GM21786 (cell line): ENCODE measurements around the gene ZNF138.
"Not testable (repeated sequence)": the region's sequence is repeated elsewhere in the genome, so short reads cannot be mapped to it uniquely, and the experiment has no call there.

Experiments
- ATAC-seq: cut with Tn5 transposase; IDR thresholded peaks from one replicate; pipeline ENCODE4 v1.9.1; 2021; ENCODE audit not compliant: unreplicated experiment

ZNF138 gene

DNA sequence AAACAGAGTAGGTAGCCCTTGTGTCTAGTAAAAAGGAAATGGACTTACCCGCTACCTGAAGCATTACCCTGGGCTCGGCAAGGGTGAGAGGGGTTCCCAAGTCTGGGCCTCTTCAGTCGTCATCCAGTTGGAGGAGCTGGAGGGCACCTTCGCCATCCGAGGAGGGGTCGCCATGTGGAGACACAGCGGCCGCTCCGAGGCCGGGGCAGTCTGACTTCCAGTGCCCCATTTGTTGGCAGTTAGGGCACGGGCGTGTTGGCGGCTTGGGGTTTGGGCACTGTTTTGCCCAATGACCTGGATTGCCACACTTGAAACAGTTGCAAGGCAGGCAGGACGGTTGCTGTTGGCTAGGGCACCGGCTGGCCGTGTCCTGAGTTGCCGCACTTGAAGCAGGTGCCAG lies 43.8 kb downstream of the ZNF138 start:
- not testable (repeated sequence) for ATAC-seq

DNA sequence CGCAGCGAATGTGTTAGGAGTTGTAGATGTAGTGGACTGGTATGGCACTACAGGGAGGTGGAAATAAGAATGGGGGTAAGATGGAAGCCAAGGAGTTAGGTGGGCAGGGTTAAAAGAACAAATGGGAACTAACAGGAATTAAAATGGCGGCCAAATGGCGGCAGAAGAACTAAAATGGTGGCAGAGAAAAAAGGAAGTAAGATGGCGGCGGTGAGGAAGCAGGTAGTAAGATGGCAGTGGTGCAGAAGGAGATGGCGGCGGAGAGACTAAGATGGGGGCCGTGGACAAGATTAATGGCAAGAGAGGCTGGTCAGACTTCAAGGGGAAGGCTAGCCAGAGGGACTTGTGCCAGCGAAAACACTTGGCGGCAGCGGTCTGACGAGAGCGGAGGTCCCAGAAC lies 44.5 kb downstream of the ZNF138 start:
- ATAC-seq = no peak

DNA sequence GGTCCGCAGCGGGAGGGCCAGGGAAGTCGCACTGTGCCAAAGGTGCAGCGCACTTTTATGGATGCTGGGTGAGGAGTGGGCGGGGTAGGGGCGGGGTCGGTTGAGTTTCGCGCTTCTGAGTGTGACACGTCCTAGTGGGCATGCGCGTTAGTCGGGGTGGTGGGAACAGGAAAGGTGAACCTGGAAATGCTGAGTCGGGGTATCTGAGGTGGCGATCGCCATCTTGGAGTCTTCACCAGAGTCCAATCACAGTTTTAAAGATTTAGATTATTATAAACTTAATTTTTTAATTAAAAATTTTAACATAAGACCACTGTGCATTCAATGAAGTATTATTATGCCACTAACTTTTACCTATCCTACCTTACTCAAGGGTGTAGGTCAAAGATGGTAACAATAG lies 45.7 kb downstream of the ZNF138 start:
- no peak for ATAC-seq

DNA sequence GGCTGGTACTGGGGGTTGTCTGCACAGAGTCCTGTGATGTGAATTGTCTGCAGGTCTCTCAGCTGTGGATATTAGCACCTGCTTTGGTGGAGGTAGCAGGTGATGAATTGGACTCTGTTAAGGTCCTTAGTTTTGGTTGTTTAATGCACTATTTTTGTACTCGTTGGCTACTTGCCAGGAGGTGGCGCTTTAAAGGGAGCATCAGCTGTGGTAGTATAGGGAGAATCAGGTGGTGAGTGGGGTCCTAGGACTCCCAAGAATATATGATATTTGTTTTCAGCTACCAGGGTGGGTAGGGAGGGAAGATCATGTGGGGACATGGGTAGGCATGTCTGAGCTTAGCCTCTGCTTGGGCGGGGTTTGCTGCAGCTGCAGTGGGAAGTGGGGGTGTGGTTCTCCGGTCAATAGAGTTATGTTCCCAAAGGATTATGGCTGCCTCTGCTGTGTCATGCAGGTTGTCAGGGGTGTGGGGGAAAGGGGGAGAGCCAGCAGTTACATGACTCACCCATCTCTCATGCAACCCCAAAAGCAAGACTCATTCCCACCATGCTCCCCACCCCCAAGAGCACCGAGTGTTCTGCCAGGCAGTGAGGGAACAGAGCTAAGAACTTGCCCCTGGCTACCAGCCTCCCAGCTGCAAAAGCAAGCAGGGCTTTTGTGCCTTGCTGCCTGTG lies 55.2 kb downstream of the ZNF138 start:
- no peak for ATAC-seq

DNA sequence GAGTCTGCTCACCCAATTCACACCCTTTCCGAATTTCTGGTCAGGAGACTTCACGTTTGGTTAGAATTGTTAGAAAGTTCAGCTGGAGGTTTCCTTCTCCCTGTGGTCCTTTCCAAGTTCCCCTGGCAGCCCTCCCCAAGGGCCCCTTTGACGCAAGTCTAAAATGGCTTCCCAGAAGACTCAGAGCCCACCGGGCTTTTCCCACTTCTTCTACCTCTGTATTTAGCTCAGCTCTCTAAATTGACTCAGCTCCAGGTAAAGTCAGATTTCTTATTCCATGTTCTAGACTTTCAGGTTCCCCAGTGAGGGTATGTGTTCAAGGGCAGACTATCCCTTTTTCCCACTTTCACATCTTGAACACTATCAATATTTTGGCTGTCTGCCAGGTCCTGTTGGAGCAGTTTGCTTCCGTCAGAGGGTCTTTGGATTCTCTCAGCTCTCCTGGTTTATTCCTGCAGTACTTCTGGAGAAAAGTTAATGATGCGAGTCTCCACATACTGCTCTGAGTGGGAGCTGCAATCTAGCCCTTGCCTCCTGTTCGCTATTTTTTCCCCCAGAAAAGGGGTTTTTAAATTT lies 55.8 kb downstream of the ZNF138 start:
- no peak for ATAC-seq

DNA sequence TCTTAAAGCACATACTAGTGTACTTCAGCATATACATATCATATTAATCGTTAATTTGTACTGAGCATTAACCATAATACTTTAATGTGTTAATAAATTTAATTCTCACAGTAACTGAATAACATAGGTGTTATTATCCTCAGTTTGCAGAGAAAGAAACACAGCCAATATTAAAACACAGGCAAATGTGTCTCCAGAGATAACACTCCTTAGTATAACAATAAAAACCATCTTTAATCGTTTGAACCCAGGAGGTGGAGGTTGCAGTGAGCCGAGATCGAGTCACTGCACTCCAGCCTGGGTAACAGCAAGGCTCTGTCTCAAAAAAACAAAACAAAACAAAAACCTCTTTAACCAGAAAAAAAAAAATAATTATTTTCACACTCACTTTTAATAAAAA lies 59.5 kb downstream of the ZNF138 start:
- no peak for ATAC-seq

DNA sequence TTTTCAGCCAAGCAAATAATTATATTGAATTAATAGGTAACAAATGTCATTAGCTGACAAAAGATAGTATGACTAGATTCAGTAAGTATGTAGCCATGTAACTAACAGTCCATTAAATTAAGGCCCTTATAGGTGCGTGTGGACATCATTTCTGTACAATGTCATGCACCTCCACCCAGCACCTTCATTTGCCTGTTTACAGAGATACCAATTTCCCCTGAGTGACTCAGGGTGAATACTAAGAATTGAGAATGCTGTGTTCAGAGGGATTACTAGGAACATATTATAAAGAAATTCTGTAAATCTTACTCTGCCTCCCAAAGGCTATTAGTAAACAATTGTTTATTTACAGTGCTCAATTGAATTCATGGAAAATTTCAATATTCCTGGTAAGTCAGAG lies 60.7 kb downstream of the ZNF138 start:
- no peak for ATAC-seq

DNA sequence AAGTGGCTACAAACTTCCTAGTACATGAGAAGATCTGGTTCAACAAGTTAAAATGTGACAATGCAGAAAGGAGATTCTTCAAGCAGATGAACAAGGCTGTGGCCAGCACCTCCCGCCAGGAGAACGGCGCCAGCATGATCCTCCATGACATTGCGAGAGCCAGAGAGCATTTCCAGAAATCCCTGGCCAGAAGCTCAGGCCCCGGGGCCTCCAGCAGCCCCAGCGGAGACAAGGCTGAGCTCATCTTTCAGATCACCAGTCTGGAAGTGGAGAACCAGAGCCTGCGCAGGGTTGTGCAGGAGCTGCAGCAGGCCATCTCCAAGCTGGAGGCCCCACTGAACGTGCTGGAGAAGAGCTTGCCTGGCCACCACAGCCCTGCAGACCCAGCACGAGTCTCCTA lies 68.8 kb downstream of the ZNF138 start:
- ATAC-seq = no peak

DNA sequence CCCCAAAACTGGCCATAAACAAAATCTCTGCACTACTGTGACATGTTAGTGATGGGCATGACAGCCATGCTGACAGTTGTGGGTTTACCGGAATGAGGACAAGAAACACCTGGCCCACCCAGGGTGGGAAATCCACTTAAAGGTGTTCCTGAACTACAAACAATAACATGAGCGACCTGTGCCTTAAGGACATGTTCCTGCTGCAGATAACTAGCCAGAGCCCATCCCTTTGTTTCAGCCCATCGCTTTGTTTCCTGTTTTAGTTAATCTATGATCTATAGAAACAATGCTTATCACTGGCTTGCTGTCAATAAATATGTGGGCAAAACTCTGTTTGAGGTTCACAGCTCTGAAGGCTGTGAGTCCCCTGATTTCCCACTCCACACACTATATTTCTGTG lies 69.3 kb downstream of the ZNF138 start:
- not testable (repeated sequence) for ATAC-seq

DNA sequence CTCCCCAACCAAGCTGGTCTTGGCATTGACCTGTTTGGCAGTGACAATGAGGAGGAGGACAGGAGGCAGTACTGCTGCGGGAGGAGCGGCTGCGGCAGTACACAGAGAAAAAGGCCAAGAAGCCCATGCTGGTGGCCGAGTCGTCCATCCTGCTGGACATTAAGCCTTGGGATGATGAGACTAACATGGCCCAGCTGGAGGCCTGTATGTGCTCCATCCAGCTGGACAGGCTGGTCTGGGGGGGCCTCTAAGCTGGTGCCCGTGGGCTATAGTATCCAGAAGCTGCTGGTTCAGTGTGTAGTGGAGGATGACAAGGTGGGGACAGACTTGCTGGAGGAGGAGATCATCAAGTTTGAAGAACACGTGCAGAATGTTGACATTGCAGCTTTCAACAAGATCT lies 69.7 kb downstream of the ZNF138 start:
- ATAC-seq = no peak

DNA sequence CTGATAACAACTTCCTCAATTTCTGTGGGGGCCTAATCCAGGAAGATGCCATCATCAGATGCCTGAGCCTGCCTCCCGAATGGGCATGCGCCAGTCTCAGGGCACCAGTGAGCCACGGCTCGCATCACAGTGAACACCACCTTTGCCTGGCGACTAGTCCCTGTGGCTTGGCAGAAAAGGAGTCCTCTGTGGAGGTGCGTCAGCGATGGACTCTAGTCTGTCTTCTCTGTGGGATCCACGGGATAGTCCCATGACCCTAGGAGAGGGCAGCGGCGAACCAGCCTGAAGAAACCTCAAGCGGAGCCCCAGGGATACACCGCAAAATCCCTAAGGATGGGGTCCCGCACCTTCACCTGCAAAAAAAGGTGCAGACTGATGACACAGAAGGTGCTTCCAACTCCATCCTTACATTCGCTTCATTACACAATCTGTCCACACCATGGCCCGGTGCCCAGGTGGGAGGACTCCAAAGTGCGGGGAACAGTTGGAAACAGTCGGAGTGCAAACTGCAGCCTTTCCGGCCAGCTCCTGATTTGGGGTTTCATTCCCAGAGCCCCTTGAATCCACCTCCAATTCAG lies 73.7 kb downstream of the ZNF138 start:
- no peak for ATAC-seq

DNA sequence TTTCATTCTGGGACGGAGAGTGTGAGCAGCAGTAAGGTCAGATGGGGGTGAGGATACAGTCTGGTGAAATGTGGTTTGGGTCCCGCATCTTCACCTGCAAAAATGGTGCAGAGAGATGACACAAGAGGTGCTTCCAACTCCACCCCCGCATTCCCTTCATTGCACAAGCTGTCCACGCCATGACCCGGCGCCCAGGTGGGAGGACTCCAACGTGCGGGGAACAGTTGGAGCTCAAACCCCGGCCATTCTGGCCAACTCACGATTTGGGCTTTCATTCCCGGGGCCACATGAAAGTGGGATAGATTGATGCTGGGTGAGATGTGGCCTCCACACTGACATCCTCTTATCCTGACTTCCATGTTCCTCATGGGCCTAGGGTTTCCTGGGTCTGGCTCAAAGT lies 74.3 kb downstream of the ZNF138 start:
- no peak for ATAC-seq

DNA sequence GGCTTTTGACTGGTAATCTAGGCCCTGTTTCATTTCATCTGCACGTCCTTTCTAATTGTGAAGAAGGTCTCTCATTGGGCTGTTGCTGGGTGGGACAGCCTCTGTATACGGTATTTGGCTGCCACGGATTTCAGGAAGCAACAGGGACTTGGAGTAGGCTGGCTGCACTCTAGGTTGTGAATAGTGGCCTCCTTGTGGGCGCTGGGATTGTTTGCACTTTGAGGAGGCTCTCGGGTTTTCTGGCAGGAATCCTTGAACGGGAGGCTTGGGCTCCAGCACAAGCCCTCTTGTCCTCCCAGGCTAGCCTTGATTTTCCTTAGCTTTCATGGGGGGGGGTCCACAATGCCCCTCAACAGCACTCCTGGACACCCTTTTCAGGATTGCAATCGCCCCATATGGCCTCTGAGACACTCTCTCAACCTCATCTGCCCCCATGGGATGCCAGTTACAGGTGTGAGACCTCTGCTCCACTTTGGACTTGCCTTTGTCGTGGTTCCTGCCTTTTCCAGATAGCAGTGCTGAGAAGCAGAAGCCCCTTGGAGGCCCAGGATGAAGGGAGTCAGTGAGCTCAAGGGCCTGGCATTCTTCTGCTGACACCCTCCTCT lies 75.0 kb downstream of the ZNF138 start:
- ATAC-seq = no peak

DNA sequence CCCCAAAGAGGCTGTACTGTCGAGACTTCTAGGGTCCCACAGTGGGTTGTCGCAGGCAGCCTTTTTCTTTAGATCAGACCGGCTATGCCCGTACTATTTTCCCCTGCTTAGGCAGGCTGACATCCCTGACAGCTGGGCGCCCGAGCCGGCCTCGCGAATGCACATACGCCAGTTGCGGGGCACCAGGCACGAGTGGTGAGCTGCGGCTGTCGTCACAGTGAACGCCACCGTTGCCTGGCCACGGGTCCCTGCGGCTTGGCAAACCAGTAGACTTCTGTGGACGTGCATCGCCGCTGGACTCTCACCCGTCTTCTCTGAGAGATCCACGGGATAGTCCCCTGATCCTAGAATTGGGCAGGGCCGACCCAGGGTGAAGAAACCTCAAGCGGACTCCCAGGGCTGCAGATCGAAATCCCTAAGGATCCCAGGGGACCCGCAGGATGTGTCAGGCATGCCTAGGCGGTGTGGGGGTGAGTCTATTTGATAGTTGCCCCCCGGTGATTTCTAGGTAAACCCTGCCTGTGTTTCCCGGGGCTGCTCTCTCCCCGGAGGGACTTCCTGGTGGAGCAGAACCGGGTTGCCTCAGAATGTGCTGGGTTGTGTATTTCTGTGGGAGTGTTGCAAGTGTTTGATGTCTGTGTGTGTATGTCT lies 75.8 kb downstream of the ZNF138 start:
- ATAC-seq = no peak

DNA sequence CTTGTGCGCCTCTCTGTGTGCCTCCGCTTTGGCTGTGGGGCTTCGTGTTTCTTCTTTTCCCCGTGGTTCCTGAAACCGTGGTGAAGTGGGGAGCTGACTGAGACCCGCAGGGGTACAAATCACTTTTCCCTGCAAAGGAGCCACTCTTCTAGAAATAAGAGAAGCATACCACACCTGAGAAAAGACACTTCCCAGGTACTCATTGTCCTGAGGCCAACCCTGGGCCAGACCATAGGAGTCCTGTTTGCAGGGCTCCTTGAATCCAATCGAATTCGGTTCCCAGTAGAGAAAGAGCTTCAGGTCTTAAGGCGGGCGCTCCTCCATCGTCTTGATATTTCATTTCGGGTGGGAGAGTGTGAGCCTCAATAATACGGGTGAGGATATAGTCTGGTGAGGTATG lies 76.4 kb downstream of the ZNF138 start:
- no peak for ATAC-seq

DNA sequence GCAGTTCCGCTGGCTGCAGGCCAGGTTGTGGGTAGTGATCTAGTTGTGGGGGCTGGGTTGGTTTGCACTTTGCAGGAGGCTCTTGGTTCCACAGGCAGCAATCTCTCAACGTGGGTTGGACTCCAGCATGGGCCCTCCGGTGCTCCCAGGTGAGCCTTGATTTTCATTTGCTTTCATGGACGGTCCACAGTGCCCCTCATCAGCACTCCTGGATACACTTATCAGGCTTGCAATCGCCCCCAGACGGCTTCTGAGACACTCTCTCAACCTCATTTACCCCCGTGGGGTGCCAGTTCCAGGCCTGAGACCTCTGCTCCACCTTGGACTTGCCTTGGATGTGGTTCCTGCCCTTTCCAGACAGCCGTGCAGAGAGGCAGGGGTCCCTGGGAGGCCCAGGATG lies 77.5 kb downstream of the ZNF138 start:
- no peak for ATAC-seq

DNA sequence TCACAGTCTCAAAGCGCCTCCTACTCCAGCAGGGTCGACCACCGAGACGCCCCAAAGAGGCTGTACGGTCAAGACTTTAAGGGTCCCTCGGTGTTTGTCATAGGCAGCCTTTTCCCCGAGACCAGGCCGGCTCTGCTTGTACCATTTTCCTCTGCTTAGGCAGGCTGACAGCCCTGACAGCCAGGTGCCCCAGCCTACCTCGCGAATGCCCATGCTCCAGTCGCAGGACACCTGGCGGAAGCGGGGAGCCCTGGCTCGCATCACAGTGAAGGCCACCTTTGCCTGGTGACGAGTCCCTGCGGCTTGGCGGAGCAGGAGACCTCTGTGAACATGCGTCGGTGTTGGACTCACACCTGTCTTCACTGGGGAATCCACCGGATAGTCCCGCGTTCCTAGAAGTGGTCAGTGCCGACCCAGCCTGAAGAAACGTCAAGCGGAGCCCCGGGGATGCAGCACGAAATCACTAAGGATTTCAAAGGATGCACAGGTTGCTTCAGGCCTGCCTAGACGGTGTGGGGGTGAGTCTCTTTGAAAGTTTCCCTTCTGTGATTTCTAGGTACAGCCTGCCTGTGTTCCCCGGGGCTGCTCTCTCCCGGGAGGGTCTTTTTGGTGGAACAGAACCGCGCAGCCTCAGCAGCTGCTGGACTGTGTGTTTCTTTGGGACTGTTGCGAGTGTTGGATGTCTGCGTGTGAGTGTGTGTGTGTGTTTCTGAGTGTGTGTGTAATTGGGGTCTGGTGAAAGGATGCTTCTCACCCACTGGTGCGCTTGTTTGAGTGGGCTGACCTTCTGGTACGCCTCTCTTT lies 78.3 kb downstream of the ZNF138 start:
- ATAC-seq = no peak

DNA sequence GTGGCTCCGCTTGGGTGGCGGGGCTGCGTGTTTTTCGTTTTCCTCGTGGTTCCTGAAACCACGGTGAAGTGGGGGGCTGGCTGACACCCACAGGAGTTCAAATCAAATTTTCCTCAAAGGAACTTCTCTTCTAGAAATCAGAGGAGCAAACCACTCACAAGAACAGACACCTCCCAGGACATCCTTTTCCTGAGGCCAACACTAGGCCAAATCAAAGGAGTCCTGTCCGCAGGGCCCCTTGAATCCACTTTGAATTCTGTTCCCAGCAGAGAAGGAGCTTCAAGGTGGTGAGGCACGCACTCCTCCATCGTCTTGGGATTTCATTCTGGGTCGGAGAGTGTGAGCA lies 78.9 kb downstream of the ZNF138 start:
- no peak for ATAC-seq

DNA sequence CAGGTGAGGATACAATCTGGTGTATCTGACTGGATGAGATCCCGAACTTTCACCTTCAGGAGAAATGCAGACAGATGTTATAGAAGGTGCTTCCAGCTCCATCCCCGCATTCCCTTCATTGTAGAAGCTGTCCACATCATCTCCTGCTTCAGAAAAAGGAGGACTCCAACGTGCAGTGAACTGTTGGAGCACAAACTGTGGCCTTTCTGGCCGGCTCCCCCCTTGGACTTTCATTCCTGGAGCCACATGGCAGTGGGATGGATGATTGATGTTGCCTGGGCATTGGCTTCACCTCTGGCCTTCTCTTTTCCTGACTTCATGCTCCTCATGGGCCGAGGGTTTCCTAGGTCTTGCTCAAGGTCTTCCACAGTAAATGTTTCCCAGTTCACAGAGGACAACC lies 79.3 kb downstream of the ZNF138 start:
- no peak for ATAC-seq

DNA sequence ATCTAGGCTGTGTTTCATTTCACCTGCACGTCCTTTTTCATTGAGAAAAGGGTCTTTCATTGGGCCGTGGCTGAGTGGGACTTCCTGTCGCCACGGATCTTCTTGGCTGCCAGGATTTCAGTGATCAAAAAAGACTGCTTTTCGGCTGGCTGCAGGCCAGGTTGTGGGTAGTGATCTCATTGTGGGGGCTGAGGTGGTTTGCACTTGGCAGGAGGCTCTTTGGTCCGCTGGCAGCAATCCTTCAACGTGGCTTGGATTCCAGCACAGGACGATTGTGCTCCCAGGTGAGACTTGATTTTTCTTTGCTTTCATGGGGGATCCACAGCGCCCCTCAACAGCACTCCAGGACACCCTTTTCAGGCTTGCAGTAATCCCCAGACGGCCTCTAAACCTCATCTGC lies 79.9 kb downstream of the ZNF138 start:
- no peak for ATAC-seq

DNA sequence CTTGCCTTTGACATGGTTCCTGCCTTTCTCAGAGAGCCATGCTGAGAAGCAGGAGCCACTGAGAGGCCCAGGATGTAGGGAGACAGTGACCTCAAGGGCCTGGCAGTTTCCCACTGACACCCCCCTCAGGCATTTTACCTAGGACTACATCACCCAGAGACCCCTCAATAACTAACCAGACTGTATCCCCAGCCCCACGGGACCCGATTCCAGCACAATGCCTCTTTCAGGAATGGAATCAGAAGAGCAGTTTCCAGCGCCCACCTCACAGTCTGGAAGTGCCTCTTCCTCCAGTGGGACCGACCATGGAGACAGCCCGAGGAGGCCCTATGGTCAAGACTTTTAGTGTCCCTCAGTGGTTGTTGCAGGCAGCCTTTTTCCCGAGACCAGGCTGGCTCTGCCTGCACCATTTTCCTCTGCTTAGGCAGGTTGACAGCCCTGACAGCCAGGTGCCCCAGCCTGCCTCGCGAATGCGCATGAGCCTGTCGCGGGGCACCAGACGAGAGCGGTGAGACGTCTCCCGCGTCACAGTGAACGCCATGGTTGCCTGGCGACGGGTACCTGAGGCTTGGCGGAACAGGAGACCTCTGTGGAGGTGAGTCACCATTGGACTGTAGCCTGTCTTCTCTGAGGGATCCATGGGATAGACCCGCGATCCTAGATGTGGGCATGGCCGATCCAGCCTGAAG lies 80.5 kb downstream of the ZNF138 start:
- no peak for ATAC-seq
